HCT116 (cell line): ENCODE data around the gene KIAA0319L.

ENCODE experiments used
- CBX3 ChIP-seq: IDR thresholded peaks from 2 replicates; pipeline ENCODE4 v1.6.1; 2012; ENCODE audit warnings: low read depth
- ELF1 ChIP-seq: IDR thresholded peaks from 2 replicates; pipeline ENCODE4 v1.6.1; 2012; ENCODE audit warnings: low read depth, borderline replicate concordance
- EZH2 ChIP-seq: fragments of 200-600 bp; sonication (generic); IDR thresholded peaks from 2 replicates; pipeline ENCODE4 v1.6.1; 2017; ENCODE audit warnings: antibody characterized with exemption, mixed run types
- EZH2phosphoT487 ChIP-seq: fragments of 200-600 bp; IDR thresholded peaks from 2 replicates; pipeline ENCODE4 v1.6.1; 2018; ENCODE audit warnings: antibody characterized with exemption, borderline replicate concordance
- JUND ChIP-seq: IDR thresholded peaks from 2 replicates; pipeline ENCODE4 v1.6.1; 2012
- POLR2A ChIP-seq: IDR thresholded peaks from 2 replicates; pipeline ENCODE4 v1.7.0; 2011; ENCODE audit warnings: borderline replicate concordance; ENCODE audit not compliant: insufficient read depth, insufficient read length; ENCODE audit errors: extremely low read depth
- POLR2AphosphoS5 ChIP-seq: IDR thresholded peaks from 2 replicates; pipeline ENCODE4 v1.6.1; 2011; ENCODE audit warnings: mild to moderate bottlenecking, low read depth, low read length, moderate library complexity
- SP1 ChIP-seq: IDR thresholded peaks from 2 replicates; pipeline ENCODE4 v1.6.1; 2012; ENCODE audit warnings: low read depth
- SRF ChIP-seq: IDR thresholded peaks from 2 replicates; pipeline ENCODE4 v1.6.1; 2012; ENCODE audit warnings: low read depth
- TF ChIP-seq, protein P1 (sequence below), 3 experiments: fragments of 200-600 bp in 1 of 3; sonication (generic) in 1 of 3; IDR thresholded peaks in 2 of 3; conservative IDR thresholded peaks in 1 of 3; 2 replicates each; pipeline ENCODE4 v1.5.1; 2012 to 2017; ENCODE audit warnings: low read depth in 2 of 3, low read length in 2 of 3, antibody characterized with exemption in 1 of 3, borderline replicate concordance in 1 of 3, control low read depth in 1 of 3, mild to moderate bottlenecking in 1 of 3, mixed read lengths in 1 of 3, mixed run types in 1 of 3, moderate library complexity in 1 of 3; ENCODE audit not compliant: insufficient read depth in 1 of 3
- TF ChIP-seq, protein P2 (sequence below): IDR thresholded peaks from 2 replicates; pipeline ENCODE4 v1.6.1; 2012
- TF ChIP-seq, protein P3 (sequence below): IDR thresholded peaks from 2 replicates; pipeline ENCODE4 v1.6.1; 2012; ENCODE audit warnings: low read depth

DNA sequence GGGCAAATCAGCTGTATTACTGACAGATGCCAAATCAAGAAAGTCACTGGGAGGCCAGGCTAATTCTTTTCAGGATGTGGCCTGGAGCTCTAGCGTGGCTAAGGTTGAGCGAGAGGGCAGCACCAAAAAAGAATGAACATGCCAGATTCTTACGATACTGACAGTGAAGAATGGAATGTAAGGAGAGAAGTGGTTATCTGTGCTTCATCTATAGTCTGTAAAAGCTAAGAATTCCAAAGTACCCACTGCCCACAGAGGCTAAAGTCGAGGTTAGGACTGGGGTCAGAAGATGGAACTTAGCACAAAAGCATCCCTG lies 48.6 kb upstream of the KIAA0319L start:
- TF ChIP-seq POLR2AphosphoS5 (no peak), SRF (no peak), JUND (no peak), EZH2 (no peak), ELF1 (no peak), EZH2phosphoT487 (no peak), SP1 (no peak), POLR2A (no peak), CBX3 (no peak)
- TF ChIP-seq, protein P1, sequence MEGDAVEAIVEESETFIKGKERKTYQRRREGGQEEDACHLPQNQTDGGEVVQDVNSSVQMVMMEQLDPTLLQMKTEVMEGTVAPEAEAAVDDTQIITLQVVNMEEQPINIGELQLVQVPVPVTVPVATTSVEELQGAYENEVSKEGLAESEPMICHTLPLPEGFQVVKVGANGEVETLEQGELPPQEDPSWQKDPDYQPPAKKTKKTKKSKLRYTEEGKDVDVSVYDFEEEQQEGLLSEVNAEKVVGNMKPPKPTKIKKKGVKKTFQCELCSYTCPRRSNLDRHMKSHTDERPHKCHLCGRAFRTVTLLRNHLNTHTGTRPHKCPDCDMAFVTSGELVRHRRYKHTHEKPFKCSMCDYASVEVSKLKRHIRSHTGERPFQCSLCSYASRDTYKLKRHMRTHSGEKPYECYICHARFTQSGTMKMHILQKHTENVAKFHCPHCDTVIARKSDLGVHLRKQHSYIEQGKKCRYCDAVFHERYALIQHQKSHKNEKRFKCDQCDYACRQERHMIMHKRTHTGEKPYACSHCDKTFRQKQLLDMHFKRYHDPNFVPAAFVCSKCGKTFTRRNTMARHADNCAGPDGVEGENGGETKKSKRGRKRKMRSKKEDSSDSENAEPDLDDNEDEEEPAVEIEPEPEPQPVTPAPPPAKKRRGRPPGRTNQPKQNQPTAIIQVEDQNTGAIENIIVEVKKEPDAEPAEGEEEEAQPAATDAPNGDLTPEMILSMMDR (IDR thresholded peaks at IDR 0.05 in 2 of 3, conservative IDR thresholded peaks at IDR 0.05 in 1 of 3; ENCODE audit: borderline replicate concordance in 1 of 3, insufficient read depth in 1 of 3, low read depth in 2 of 3, low read length in 2 of 3) = no peak
- TF ChIP-seq, protein P2, sequence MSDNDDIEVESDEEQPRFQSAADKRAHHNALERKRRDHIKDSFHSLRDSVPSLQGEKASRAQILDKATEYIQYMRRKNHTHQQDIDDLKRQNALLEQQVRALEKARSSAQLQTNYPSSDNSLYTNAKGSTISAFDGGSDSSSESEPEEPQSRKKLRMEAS = no peak
- TF ChIP-seq, protein P3, sequence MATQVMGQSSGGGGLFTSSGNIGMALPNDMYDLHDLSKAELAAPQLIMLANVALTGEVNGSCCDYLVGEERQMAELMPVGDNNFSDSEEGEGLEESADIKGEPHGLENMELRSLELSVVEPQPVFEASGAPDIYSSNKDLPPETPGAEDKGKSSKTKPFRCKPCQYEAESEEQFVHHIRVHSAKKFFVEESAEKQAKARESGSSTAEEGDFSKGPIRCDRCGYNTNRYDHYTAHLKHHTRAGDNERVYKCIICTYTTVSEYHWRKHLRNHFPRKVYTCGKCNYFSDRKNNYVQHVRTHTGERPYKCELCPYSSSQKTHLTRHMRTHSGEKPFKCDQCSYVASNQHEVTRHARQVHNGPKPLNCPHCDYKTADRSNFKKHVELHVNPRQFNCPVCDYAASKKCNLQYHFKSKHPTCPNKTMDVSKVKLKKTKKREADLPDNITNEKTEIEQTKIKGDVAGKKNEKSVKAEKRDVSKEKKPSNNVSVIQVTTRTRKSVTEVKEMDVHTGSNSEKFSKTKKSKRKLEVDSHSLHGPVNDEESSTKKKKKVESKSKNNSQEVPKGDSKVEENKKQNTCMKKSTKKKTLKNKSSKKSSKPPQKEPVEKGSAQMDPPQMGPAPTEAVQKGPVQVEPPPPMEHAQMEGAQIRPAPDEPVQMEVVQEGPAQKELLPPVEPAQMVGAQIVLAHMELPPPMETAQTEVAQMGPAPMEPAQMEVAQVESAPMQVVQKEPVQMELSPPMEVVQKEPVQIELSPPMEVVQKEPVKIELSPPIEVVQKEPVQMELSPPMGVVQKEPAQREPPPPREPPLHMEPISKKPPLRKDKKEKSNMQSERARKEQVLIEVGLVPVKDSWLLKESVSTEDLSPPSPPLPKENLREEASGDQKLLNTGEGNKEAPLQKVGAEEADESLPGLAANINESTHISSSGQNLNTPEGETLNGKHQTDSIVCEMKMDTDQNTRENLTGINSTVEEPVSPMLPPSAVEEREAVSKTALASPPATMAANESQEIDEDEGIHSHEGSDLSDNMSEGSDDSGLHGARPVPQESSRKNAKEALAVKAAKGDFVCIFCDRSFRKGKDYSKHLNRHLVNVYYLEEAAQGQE = no peak
